Type B pancreatic cell (in vitro differentiated cells): Measurements from ENCODE around the gene INO80. TPM values are rescaled to one million over a fixed set of nuclear protein-coding genes. Genes with fewer than 3 reads are reported as not detected.

ENCODE experiments used
- DNase-seq: peaks from one replicate; pipeline ENCODE4 v3.0.0; 2021; ENCODE audit warnings: mixed read lengths; ENCODE audit not compliant: unreplicated experiment; ENCODE audit errors: extremely low spot score
- H3K27ac Mint-ChIP-seq: 2 replicates; pipeline ENCODE4 v1.8.0; 2021; ENCODE audit warnings: mild to moderate bottlenecking, mixed read lengths
- H3K27me3 Mint-ChIP-seq: 2 replicates; pipeline ENCODE4 v1.8.0; 2021; ENCODE audit warnings: mixed read lengths
- H3K36me3 Mint-ChIP-seq: 2 replicates; pipeline ENCODE4 v1.8.0; 2021; ENCODE audit warnings: mixed read lengths
- H3K4me1 Mint-ChIP-seq: one replicate; pipeline ENCODE4 v1.8.0; 2021; ENCODE audit warnings: mixed read lengths; ENCODE audit not compliant: unreplicated experiment
- H3K4me3 Mint-ChIP-seq: 2 replicates; pipeline ENCODE4 v1.8.0; 2021; ENCODE audit warnings: mild to moderate bottlenecking, mixed read lengths
- H3K9me3 Mint-ChIP-seq: 2 replicates; pipeline ENCODE4 v1.8.0; 2021; ENCODE audit warnings: mixed read lengths
- total RNA-seq: library from RNA; stranded (reverse); gene quantifications from 2 replicates; pipeline ENCODE4 v1.2.1, GENCODE V29; 2021; ENCODE audit warnings: low replicate concordance
- TF ChIP-seq, protein P1 (sequence below): fragments of 200-600 bp; sonication (generic); conservative IDR thresholded peaks from 2 replicates; pipeline ENCODE4 v1.5.0; 2021; ENCODE audit warnings: antibody characterized with exemption, mild to moderate bottlenecking

INO80 gene
- total RNA-seq, 1 donor from 2014 or later = 22.3 TPM

DNA sequence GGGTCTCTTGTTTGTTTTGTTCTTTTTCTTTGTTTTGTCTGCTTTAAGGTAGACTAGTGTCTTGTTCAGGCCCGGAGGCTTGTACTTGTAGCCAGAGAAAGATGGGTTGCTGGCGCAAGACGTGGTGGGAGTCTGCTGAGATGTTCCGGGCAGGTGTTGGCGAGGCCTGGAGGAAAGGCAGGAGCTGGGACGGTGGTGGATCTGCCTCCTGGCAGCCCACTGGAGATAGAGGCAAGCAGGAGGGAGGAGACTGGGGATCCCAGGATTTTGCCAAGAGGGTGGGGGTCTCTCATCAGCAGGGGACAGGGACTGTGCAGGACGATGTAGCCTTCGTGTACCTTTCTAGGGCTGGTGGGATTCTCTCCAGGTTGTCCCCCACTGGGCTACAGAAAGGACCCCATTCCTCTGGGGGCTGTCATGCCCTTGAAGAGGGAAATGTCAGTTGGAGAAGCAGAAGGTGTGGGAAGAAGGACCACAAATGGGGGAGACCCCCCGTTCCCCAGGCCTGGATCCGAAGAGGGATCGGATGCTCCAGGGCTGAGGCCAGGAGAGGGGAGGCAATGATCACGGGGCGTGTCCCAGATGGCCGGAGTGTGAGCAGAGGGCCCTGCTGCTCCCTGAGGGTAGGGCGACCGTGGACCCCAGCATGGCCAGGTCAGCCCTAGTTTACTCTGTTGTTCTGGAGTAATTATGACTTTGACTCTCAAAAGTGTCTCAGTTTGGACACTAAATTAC lies 155.8 kb downstream of the INO80 start:
- Mint-ChIP-seq H3K4me3 (peak overlapping the region; percentile 57), H3K4me1 (peaks cover 22% of the 10 kb centered on the region), H3K27ac (peak overlapping the region; percentile 36), H3K36me3 (no peaks in the 10 kb centered on the region), H3K9me3 (no peaks in the 10 kb centered on the region), H3K27me3 (no peaks in the 10 kb centered on the region)
- TF ChIP-seq, protein P1, sequence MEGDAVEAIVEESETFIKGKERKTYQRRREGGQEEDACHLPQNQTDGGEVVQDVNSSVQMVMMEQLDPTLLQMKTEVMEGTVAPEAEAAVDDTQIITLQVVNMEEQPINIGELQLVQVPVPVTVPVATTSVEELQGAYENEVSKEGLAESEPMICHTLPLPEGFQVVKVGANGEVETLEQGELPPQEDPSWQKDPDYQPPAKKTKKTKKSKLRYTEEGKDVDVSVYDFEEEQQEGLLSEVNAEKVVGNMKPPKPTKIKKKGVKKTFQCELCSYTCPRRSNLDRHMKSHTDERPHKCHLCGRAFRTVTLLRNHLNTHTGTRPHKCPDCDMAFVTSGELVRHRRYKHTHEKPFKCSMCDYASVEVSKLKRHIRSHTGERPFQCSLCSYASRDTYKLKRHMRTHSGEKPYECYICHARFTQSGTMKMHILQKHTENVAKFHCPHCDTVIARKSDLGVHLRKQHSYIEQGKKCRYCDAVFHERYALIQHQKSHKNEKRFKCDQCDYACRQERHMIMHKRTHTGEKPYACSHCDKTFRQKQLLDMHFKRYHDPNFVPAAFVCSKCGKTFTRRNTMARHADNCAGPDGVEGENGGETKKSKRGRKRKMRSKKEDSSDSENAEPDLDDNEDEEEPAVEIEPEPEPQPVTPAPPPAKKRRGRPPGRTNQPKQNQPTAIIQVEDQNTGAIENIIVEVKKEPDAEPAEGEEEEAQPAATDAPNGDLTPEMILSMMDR = no peak
- DNase-seq = no peak

DNA sequence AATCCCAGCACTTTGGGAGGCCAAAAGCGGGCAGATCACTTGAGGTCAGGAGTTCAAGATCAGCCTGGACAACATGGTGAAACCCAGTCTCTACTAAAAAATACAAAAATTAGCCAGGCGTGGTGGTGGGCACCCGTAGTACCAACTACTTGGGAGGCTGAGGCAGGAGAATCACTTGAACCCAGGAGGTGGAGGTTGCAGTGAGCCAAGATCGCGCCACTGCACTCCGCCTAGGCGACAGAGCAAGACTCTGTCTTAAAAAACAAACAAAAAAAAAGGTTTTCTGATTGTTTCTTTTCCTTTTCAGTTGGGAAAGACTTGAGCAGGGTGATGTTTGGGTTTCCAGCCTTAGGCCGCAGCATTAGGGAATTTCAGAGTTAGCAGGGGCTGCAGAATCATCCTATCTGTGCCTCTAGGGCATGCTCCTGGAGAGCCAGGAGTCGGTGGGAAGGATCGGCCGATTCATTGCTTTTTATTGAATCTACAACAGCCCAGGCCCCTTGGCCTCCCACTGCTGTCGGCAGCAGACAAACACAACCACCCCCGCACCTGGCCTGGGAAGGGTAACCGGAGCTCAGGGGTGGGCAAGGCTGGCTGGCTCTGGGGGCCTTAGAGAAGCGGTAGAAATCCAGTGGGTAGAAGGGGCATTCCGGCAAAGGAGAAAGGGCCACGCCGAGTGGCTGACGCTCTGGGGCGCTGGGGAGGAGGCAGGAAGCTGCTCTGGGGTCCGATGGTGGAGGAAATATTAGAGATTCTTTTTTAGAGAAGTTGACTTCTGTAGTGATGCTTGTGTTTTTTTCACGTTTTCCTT lies 156.5 kb downstream of the INO80 start:
- TF ChIP-seq, protein P1 = no peak
- no peaks in the 10 kb centered on the region for H3K9me3 Mint-ChIP-seq
- peak overlapping the region; percentile 57 for H3K4me3 Mint-ChIP-seq
- no peaks in the 10 kb centered on the region for H3K27me3 Mint-ChIP-seq
- no peaks in the 10 kb centered on the region for H3K36me3 Mint-ChIP-seq
- H3K27ac Mint-ChIP-seq = peak overlapping the region; percentile 36
- DNase-seq = no peak
- peaks cover 22% of the 10 kb centered on the region for H3K4me1 Mint-ChIP-seq

DNA sequence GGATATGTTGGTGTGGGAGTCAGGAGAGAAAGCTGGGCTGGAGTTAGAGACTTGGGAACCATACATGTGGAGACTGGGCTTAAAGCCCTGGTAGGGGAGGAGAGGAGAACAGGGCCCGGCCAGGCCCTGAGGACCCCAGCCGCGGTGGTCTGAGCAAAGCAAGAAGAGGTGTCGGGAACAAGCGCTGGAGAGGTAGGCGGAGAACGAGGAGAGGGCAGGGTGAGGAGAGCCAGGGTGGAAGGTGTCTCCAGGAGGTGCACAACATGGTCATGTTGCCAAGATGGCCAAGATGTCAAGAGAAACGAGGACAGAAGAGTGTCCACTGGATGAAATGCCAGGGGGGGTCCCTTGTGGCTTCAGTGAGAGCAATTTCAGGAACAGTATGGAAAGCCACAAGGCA lies 157.4 kb downstream of the INO80 start:
- peaks cover 7% of the 10 kb centered on the region for H3K27me3 Mint-ChIP-seq
- H3K4me1 Mint-ChIP-seq = peaks cover 28% of the 10 kb centered on the region
- H3K27ac Mint-ChIP-seq = no peak overlapping the region
- TF ChIP-seq, protein P1 = no peak
- H3K4me3 Mint-ChIP-seq = no peak overlapping the region
- DNase-seq = no peak
- H3K36me3 Mint-ChIP-seq = no peaks in the 10 kb centered on the region
- no peaks in the 10 kb centered on the region for H3K9me3 Mint-ChIP-seq

DNA sequence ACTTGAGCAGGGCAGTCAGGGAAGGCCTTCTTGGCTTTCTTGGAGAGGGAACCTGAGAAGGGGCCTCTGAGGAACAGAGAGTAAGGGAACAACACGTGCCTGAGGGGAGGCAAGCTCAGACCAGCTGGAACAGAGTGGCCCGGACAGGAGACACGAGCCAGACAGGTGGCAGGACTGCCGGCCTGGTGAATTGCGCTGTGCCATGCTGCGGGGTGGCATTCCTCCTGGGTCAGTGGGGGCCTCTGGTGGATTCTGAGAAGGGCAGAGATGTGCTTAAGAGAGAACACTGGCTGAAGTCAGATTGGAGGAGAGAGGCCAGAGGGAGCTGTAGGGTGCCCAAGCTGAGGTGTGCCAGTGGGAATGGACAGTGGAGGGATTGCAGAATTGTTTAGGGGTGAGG lies 157.9 kb downstream of the INO80 start:
- TF ChIP-seq, protein P1 = no peak
- Mint-ChIP-seq H3K4me1 (peaks cover 28% of the 10 kb centered on the region), H3K9me3 (no peaks in the 10 kb centered on the region), H3K36me3 (no peaks in the 10 kb centered on the region), H3K4me3 (no peak overlapping the region), H3K27me3 (peaks cover 7% of the 10 kb centered on the region), H3K27ac (no peak overlapping the region)
- no peak for DNase-seq

DNA sequence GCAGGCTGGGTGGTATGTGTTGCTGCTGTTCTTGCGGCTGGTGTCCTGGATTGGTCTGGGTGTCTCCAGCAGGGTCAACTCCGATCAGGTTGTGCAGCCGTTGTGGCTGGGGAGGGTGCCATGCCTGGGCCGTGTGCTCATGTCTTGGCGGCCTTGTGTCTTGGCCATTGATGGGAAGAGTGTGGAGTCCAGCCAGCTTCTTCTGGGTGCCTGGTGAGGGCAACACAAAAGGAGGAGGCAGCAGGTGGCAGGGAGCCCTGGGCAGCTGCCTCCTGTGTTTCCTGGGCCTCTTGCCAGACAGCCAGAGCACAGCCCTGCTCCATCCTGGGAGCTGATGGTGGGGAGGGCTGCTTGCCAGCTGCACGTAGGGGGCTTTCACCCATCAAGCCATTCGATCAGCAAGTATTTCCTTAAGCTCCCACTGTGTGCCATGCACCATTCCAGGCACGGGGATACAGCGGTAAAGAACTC lies 158.5 kb downstream of the INO80 start:
- peaks cover 28% of the 10 kb centered on the region for H3K4me1 Mint-ChIP-seq
- H3K27ac Mint-ChIP-seq = no peak overlapping the region
- H3K9me3 Mint-ChIP-seq = no peaks in the 10 kb centered on the region
- DNase-seq = no peak
- H3K36me3 Mint-ChIP-seq = no peaks in the 10 kb centered on the region
- peaks cover 7% of the 10 kb centered on the region for H3K27me3 Mint-ChIP-seq
- TF ChIP-seq, protein P1 = no peak
- H3K4me3 Mint-ChIP-seq = no peak overlapping the region
